ENCODE results near the gene ERGIC3. TPM values are rescaled to one million over a fixed set of nuclear protein-coding genes. Genes with fewer than 3 reads are reported as not detected.

Gene ERGIC3
- total RNA-seq, result 455 and 566 TPM in 2 replicates

DNA sequence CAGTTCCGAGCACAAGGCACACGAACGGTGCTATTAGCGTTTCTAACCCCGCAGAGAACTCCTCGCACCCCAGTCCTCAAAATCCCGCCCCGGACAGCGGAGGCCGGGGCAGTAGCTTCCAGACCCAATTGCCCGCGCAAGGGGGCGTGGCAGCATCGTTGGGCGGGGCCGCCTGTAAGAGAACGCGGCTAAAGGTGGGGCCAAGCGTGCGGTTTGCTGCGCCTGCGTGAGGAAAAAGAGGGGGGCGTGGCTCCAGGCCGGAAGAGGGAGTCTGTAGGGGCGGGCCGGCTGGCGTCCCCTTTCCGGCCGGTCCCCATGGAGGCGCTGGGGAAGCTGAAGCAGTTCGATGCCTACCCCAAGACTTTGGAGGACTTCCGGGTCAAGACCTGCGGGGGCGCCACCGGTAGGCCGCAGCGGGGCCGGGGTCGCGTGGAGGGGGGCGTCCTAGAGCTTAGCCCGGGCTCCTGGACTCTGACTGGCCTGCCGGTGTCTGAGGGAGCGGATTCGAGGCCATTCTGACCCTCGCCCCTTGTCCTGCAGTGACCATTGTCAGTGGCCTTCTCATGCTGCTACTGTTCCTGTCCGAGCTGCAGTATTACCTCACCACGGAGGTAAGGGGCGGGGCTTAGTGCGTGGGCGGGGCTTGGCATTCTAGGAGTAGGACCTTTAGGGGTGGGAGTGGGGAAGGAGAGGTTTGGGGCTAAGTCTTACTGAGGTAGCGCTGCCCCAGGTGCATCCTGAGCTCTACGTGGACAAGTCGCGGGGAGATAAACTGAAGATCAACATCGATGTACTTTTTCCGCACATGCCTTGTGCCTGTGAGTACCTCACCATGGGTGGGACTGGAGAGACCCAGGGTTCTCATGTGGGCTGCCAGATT lies at the start of gene ERGIC3:
Gene ERGIC3 (plus strand): TSS at position 296 of the 880 bp plus-strand sequence. CDS start 20 bp downstream, at position 316.

DNA sequence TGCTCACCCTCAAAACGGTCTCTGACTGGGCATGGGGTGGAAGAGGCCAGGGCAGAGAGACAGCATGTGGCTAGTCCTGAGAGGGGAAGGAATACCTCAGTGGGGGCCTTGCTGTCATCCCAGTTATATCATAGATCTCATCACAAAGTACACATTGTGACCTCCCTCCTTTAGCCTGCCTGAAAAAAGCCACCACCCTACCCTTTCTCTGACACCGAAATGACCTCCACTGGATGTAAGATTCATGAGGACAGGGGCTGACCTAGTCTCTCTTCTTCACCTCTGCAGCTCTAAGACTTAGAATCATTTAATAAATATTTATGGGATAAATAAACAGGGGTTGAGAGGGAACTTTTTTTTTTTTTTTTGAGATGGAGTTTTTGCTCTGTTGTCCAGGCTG lies 12.3 kb upstream of the ERGIC3 start, which contains the start of gene C20orf173:
Gene C20orf173 (minus strand): TSS at position 101 of the 400 bp plus-strand sequence. CDS start 279 bp downstream, outside the sequence.

Other genes with a start within 250 kb of the ERGIC3 start
- not detected in 2 replicates for gene FAM83C, start 249.7 kb upstream of the ERGIC3 start, total RNA-seq
- gene UQCC1, start 130.1 kb upstream of the ERGIC3 start, total RNA-seq, result 28.5 and 34.2 TPM in 2 replicates
- 13.1 and 49.1 TPM in 2 replicates for gene GDF5, start 103.8 kb upstream of the ERGIC3 start, total RNA-seq
- 35.1 and 52.8 TPM in 2 replicates for gene CEP250, start 86.5 kb upstream of the ERGIC3 start, total RNA-seq
- not detected in 2 replicates for gene C20orf173, start 12.4 kb upstream of the ERGIC3 start, total RNA-seq
- 11.2 and 13.1 TPM in 2 replicates for gene SPAG4, start 73.8 kb downstream of the ERGIC3 start, total RNA-seq
- 180 and 195 TPM in 2 replicates for gene CPNE1, start 122.8 kb downstream of the ERGIC3 start, total RNA-seq
- 38.2 and 43.8 TPM in 2 replicates for gene RBM12, start 122.8 kb downstream of the ERGIC3 start, total RNA-seq
- gene NFS1, start 157.3 kb downstream of the ERGIC3 start, total RNA-seq, result 42.8 and 65.7 TPM in 2 replicates
- 108 and 258 TPM in 2 replicates for gene ROMO1, start 157.3 kb downstream of the ERGIC3 start, total RNA-seq
- gene RBM39, start 200.2 kb downstream of the ERGIC3 start, total RNA-seq, result 242 and 375 TPM in 2 replicates
- gene PHF20, start 229.9 kb downstream of the ERGIC3 start, total RNA-seq, result 37.8 and 54.6 TPM in 2 replicates